Activated CD8-positive, alpha-beta memory T cell treated with anti-CD3 and anti-CD28 coated beads for 4 hours (primary cell): ENCODE measurements around the gene NID2.

ENCODE experiments used
- DNase-seq, 2 donors: peaks; one replicate each; pipeline ENCODE4 v3.0.0-alpha.2; 2020; ENCODE audit warnings: low read depth in 2 of 2

Gene NID2

GRCh38 chr14:52052288-52052943 is 16.4 kb downstream of the NID2 start:
- DNase-seq = no peak

GRCh38 chr14:52051871-52052270 is 17.0 kb downstream of the NID2 start:
- DNase-seq = no peak

- DNase-seq = no peak
Observed at GRCh38 chr14:52051251-52051650, 17.6 kb downstream of the NID2 start.

- DNase-seq = no peak
Observed at GRCh38 chr14:52049721-52050588, 18.9 kb downstream of the NID2 start.

- DNase-seq = no peak
Observed at GRCh38 chr14:52049271-52049670, 19.6 kb downstream of the NID2 start.

GRCh38 chr14:52048641-52049204 is 20.1 kb downstream of the NID2 start:
- DNase-seq = no peak

- DNase-seq = no peak
Observed at GRCh38 chr14:52048116-52048515, 20.7 kb downstream of the NID2 start.

GRCh38 chr14:52046376-52046917 is 22.4 kb downstream of the NID2 start:
- DNase-seq = no peak

GRCh38 chr14:52044791-52045522 is 23.9 kb downstream of the NID2 start:
- DNase-seq = no peak

GRCh38 chr14:52043690-52044089 is 25.2 kb downstream of the NID2 start:
- DNase-seq = no peak

GRCh38 chr14:52042371-52043289 is 26.2 kb downstream of the NID2 start:
- DNase-seq = no peak

- no peak for DNase-seq
Observed at GRCh38 chr14:52040598-52040997, 28.3 kb downstream of the NID2 start.

GRCh38 chr14:52039124-52039815 is 29.6 kb downstream of the NID2 start:
- no peak for DNase-seq

GRCh38 chr14:52033101-52033642 is 35.7 kb downstream of the NID2 start:
- no peak for DNase-seq

- DNase-seq = no peak
Observed at GRCh38 chr14:52032204-52032801, 36.6 kb downstream of the NID2 start.

GRCh38 chr14:52031781-52032180 is 37.1 kb downstream of the NID2 start:
- DNase-seq = no peak

GRCh38 chr14:52029881-52030280 is 39.0 kb downstream of the NID2 start:
- no peak for DNase-seq

GRCh38 chr14:52026901-52027300 is 42.0 kb downstream of the NID2 start:
- DNase-seq = no peak

GRCh38 chr14:52026017-52026660 is 42.7 kb downstream of the NID2 start:
- no peak for DNase-seq
